Measurements from ENCODE around the gene LIG4. TPM values are rescaled to one million over a fixed set of nuclear protein-coding genes. Genes with fewer than 3 reads are reported as not detected.
A peak's percentile ranks its signal among the peaks of the same experiment; 100 is the strongest.

The LIG4 gene
- polyA plus RNA-seq, 1 of the 3 experiments (the other 2 are of a cell fraction) = 3.3 TPM

DNA sequence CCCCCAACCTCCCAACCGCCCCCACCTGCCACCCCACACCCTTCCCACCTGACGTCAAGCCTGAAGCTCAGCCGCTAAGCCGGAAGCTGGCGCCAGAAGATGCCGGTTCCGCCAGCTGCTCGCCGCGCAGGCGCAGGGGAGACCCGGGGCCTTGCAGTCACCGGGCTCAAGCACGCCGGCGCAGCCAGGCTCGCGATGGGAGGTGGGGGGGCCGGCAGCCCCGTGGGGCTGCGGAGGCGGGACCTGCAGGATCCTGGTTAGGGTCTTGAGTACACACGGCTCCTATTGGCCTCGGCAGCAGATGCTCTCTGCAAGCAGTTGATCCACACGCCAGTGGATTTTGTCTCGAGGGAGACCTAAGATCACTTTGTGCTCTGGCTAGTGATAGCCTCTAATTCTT, at the start of gene LIG4 (continued):
- TF ChIP-seq, protein P1, sequence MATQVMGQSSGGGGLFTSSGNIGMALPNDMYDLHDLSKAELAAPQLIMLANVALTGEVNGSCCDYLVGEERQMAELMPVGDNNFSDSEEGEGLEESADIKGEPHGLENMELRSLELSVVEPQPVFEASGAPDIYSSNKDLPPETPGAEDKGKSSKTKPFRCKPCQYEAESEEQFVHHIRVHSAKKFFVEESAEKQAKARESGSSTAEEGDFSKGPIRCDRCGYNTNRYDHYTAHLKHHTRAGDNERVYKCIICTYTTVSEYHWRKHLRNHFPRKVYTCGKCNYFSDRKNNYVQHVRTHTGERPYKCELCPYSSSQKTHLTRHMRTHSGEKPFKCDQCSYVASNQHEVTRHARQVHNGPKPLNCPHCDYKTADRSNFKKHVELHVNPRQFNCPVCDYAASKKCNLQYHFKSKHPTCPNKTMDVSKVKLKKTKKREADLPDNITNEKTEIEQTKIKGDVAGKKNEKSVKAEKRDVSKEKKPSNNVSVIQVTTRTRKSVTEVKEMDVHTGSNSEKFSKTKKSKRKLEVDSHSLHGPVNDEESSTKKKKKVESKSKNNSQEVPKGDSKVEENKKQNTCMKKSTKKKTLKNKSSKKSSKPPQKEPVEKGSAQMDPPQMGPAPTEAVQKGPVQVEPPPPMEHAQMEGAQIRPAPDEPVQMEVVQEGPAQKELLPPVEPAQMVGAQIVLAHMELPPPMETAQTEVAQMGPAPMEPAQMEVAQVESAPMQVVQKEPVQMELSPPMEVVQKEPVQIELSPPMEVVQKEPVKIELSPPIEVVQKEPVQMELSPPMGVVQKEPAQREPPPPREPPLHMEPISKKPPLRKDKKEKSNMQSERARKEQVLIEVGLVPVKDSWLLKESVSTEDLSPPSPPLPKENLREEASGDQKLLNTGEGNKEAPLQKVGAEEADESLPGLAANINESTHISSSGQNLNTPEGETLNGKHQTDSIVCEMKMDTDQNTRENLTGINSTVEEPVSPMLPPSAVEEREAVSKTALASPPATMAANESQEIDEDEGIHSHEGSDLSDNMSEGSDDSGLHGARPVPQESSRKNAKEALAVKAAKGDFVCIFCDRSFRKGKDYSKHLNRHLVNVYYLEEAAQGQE (IDR thresholded peaks at IDR 0.05; ENCODE audit: low read depth, low read length) = no peak
- no peak for TF ChIP-seq YY1 (IDR thresholded peaks at IDR 0.05; ENCODE audit: low read depth)
- no peak for TF ChIP-seq FOXJ3 (CRISPR knock-in tag; IDR thresholded peaks at IDR 0.05)
- peak; percentile 47; the same call in 1 of the 2 replicates for TF ChIP-seq TAF1 (IDR thresholded peaks at IDR 0.05; ENCODE audit: borderline replicate concordance, low read depth, low read length)

DNA sequence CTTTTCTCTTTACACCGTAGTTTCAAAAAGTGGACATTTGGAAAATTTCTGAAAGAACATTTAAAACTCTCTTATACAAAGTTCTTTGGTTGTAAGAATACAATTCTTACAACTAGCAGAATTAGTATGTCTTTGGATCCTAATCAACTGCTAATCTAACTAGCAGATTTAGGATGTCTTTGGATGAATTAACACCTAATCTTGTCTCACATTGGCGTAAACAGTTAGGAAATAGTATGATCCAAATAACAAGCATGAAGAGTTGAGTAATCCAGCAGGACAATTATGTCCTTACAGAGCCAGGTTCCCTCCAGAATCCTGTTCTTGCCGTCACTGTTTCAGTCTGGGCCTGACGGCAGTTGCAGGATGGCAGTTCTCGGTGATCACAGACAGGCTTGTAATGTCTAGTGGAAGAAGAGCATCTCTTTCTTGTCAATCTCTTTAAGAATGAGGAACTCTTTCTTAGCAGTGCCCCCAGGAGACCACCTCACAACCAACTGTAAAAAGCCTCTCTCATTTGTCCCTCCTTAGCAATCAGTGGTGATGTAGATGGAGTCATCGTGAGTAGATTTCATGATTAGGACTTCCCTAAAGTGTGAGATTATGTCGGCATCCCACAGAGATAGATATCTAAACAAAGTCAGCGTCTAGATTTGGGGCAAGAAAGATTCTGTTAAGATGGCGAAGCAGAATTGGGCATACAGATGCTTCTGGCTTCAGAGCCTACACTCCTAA, 48.5 kb upstream of the LIG4 start:
- Histone ChIP-seq H3K4me2 (no peak overlapping the region), H2AFZ (ENCODE audit: low read depth) (no peak overlapping the region), H3K9me2 (peaks cover 4% of the 10 kb centered on the region; the same call in 1 of the 2 replicates), H4K20me1 (ENCODE audit: insufficient read depth) (no peaks in the 10 kb centered on the region), H3K27me3 (ENCODE audit: insufficient read depth) (no peaks in the 10 kb centered on the region), H3F3A (replicated peaks; ENCODE audit: insufficient read depth) (no peaks in the 10 kb centered on the region), H3K9me3 (0 out of 2 replicates have a peak, but pooled peaks cover 5% of the 10 kb centered on the region), H3K9ac (no peak overlapping the region), H3K4me1 (ENCODE audit: control insufficient read depth in 1 of 2, insufficient read depth in 2 of 2, low read depth in 1 of 2, low read length in 1 of 2) (no peaks in the 10 kb centered on the region; a peak in 2 of 4 replicates), H3K27ac (ENCODE audit: low read depth in 2 of 2, low read length in 1 of 2) (no peak overlapping the region), H3K79me2 (ENCODE audit: insufficient read depth) (no peaks in the 10 kb centered on the region), H3K4me3 (ENCODE audit: low read depth in 2 of 2, low read length in 1 of 2) (no peak overlapping the region), H3K36me3 (replicated peaks in 1 of 2; ENCODE audit: control insufficient read depth in 1 of 2, insufficient read depth in 2 of 2, low read length in 1 of 2) (no peaks in the 10 kb centered on the region)
- TF ChIP-seq, protein P2, sequence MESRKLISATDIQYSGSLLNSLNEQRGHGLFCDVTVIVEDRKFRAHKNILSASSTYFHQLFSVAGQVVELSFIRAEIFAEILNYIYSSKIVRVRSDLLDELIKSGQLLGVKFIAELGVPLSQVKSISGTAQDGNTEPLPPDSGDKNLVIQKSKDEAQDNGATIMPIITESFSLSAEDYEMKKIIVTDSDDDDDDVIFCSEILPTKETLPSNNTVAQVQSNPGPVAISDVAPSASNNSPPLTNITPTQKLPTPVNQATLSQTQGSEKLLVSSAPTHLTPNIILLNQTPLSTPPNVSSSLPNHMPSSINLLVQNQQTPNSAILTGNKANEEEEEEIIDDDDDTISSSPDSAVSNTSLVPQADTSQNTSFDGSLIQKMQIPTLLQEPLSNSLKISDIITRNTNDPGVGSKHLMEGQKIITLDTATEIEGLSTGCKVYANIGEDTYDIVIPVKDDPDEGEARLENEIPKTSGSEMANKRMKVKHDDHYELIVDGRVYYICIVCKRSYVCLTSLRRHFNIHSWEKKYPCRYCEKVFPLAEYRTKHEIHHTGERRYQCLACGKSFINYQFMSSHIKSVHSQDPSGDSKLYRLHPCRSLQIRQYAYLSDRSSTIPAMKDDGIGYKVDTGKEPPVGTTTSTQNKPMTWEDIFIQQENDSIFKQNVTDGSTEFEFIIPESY (IDR thresholded peaks at IDR 0.05; ENCODE audit: borderline replicate concordance, low read depth) = no peak
- TF ChIP-seq, protein P3, sequence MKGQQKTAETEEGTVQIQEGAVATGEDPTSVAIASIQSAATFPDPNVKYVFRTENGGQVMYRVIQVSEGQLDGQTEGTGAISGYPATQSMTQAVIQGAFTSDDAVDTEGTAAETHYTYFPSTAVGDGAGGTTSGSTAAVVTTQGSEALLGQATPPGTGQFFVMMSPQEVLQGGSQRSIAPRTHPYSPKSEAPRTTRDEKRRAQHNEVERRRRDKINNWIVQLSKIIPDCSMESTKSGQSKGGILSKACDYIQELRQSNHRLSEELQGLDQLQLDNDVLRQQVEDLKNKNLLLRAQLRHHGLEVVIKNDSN (IDR thresholded peaks at IDR 0.05; ENCODE audit: borderline replicate concordance, low read depth) = no peak
- TF ChIP-seq TEAD4 (IDR thresholded peaks at IDR 0.05; ENCODE audit: borderline replicate concordance, insufficient read depth) = no peak
- no peak for TF ChIP-seq ELF1 (IDR thresholded peaks at IDR 0.05)
- no peak for TF ChIP-seq JUND (IDR thresholded peaks at IDR 0.05)
- DNase-seq = no peak
- CTCF ChIA-PET = no interaction called here
- POLR2A ChIA-PET = no interaction called here
- WGBS (ENCODE audit: low lambda C conversion rate) = 89% methylated on average over 9 of the region's 9 CpGs
